Lower leg skin (tissue), 4 donors: ENCODE data around the gene RAB34. TPM values are rescaled to one million over a fixed set of nuclear protein-coding genes. Genes with fewer than 3 reads are reported as not detected.
A peak's percentile ranks its signal among the peaks of the same experiment; 100 is the strongest.

Experiments
- DNase-seq, 2 donors: peaks; one replicate each; pipeline ENCODE4 v3.0.0-alpha.2; 2019; ENCODE audit warnings: low spot score in 2 of 2
- H3K4me3 ChIP-seq: fragments of 200-600 bp; sonication (generic); 2 replicates; pipeline ENCODE4 v1.5.1; 2017; ENCODE audit warnings: mild to moderate bottlenecking, low read depth; ENCODE audit not compliant: poor library complexity, severe bottlenecking
- CTCF ChIP-seq, 3 donors: fragments of 450-650 bp; IDR thresholded peaks; one replicate each; pipeline ENCODE4 v1.5.1; 2016; ENCODE audit warnings: antibody characterized with exemption in 3 of 3, mild to moderate bottlenecking in 3 of 3, moderate library complexity in 2 of 3
- POLR2A ChIP-seq, 2 donors: fragments of 450-650 bp; IDR thresholded peaks; one replicate each; pipeline ENCODE4 v1.6.1; 2016 to 2017; ENCODE audit warnings: antibody characterized with exemption in 2 of 2, mild to moderate bottlenecking in 1 of 2, moderate library complexity in 1 of 2
- WGBS, 2 donors: methylation state at CpG; one replicate each; pipeline ENCODE4 v1.1.5; 2018; 5-methylcytosine and 5-hydroxymethylcytosine counted together
- intact Hi-C: fragments of 100-400 bp; cut with DNase I; formaldehyde crosslinking; loops from one replicate; pipeline ENCODE4 v1.15.0; 2023; ENCODE audit warnings: low total_unique reads
- total RNA-seq, 4 donors: library from RNA; depleted of rRNA; stranded (reverse); fragments of >200 nt; gene quantifications; one replicate each; pipeline ENCODE4 v1.1.0, GENCODE V29; 2016

The RAB34 gene
- total RNA-seq, 4 donors from 2014 or later, result 76.6 to 138 (median 103) TPM

GRCh38 chr17:28743243-28744103 lies 25.8 kb upstream of the RAB34 start, which contains the start of gene TRAF4:
TSS of gene TRAF4 (plus strand) at chr17:28744011. CDS start at chr17:28744113, 102 bp downstream.
- TF ChIP-seq CTCF (IDR thresholded peaks at IDR 0.05) (no peak), POLR2A (IDR thresholded peaks at IDR 0.05) (peak in 1 of 2 donors; percentile 58)
- intact Hi-C loops, result no loop called here
- H3K4me3 ChIP-seq, result peak within 1 kb of the TSS; percentile 37
- DNase-seq, result peak; percentile 69 to 94
- WGBS, 2 donors, result 1% methylated on average over 35 to 59 of the region's 70 CpGs

GRCh38 chr17:28741358-28742349 lies 24.0 kb upstream of the RAB34 start:
- no peak for TF ChIP-seq POLR2A (IDR thresholded peaks at IDR 0.05)
- no peak for TF ChIP-seq CTCF (IDR thresholded peaks at IDR 0.05)
- intact Hi-C loops, result no loop called here
- 72 to 75% methylated on average over 17 to 19 of the region's 19 CpGs for WGBS, 2 donors
- no peak for DNase-seq
- H3K4me3 ChIP-seq, result no peak overlapping the region

- H3K4me3 ChIP-seq, result no peak overlapping the region
- DNase-seq, result no peak
- WGBS, 2 donors, result 66 to 76% methylated on average over 3 to 10 of the region's 10 CpGs
- intact Hi-C loops, result no loop called here
- no peak for TF ChIP-seq POLR2A (IDR thresholded peaks at IDR 0.05)
- TF ChIP-seq CTCF (IDR thresholded peaks at IDR 0.05), result no peak
These were observed 23.0 kb upstream of the RAB34 start for GRCh38 chr17:28740406-28741357.

GRCh38 chr17:28738680-28739384 lies 21.2 kb upstream of the RAB34 start:
- H3K4me3 ChIP-seq, result no peak overlapping the region
- intact Hi-C loops, result no loop called here
- DNase-seq, result no peak
- TF ChIP-seq CTCF (IDR thresholded peaks at IDR 0.05) (no peak), POLR2A (IDR thresholded peaks at IDR 0.05) (no peak)
- 87 to 92% methylated on average over 10 of the region's 10 CpGs for WGBS, 2 donors
